Measurements from ENCODE around the gene FCHSD1.

The FCHSD1 gene

GRCh38 chr5:141672841-141673813, 21.9 kb upstream of the FCHSD1 start:
- no peak overlapping the region for H3K4me3 ChIP-seq (ENCODE audit: low read depth, low read length)
- TF ChIP-seq, protein P1, sequence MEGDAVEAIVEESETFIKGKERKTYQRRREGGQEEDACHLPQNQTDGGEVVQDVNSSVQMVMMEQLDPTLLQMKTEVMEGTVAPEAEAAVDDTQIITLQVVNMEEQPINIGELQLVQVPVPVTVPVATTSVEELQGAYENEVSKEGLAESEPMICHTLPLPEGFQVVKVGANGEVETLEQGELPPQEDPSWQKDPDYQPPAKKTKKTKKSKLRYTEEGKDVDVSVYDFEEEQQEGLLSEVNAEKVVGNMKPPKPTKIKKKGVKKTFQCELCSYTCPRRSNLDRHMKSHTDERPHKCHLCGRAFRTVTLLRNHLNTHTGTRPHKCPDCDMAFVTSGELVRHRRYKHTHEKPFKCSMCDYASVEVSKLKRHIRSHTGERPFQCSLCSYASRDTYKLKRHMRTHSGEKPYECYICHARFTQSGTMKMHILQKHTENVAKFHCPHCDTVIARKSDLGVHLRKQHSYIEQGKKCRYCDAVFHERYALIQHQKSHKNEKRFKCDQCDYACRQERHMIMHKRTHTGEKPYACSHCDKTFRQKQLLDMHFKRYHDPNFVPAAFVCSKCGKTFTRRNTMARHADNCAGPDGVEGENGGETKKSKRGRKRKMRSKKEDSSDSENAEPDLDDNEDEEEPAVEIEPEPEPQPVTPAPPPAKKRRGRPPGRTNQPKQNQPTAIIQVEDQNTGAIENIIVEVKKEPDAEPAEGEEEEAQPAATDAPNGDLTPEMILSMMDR (IDR thresholded peaks at IDR 0.05; ENCODE audit: low read depth, low read length): no peak

DNA sequence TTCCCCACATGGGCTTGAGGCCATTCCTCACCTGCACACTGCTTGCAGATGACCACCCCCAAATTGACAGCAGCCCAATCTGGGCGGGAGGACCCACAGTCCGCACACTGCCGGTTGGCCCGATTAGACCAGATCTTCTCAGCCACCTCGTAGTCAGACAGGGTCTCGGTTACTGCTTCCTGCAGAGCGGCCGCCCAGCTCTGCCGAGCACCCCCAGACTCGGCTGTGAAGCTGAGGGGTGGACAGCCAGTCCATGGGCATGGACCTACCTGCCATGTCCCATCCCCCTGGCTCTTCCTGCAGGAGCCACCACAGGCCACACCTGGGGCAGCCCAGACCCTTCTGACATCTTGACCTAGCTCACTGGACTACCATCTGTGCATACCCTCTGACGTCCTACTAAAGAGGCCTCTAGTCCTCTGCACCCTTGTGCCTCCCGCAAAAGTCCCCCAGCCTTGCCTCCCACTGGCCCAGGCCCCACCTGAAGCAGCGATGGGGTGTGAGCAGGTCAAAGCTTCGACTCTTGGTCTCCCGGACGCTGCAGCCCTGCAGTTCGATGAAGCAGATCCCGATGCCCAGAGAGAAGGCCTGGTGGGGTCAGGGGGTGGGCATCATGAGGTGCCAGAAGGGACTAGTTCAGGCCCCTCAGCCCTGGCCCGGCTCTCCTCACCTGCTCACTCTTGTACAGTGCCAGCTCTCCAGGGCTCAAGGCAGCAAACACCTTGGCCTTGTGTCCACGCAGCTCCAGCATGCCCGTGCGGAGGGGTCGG, 21.0 kb upstream of the FCHSD1 start:
- no peak overlapping the region for H3K4me3 ChIP-seq (ENCODE audit: low read depth, low read length)
- TF ChIP-seq, protein P1 (IDR thresholded peaks at IDR 0.05; ENCODE audit: low read depth, low read length): no peak

DNA sequence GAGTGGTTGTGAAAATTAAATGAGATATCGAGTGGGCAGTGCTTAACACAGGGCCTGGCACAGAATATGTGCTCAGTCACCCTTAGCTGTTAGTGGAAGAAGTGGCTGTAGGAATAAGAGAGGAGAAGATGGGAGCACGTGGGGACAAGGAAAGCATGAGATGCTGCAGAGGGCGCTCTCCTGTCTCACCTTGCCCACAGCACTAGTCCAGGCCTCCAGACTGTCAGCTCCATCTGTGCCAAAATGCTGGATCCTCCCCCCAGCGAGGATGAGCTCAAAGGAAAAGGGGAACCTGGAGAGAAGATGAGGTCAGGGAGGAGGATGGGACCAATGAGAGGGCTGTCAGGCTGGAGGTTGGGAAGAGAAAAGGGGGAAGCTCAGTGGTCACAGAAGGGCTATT, 18.3 kb upstream of the FCHSD1 start:
- TF ChIP-seq, protein P1 (IDR thresholded peaks at IDR 0.05; ENCODE audit: low read depth, low read length): no peak
- no peak overlapping the region for H3K4me3 ChIP-seq (ENCODE audit: low read depth, low read length)

DNA sequence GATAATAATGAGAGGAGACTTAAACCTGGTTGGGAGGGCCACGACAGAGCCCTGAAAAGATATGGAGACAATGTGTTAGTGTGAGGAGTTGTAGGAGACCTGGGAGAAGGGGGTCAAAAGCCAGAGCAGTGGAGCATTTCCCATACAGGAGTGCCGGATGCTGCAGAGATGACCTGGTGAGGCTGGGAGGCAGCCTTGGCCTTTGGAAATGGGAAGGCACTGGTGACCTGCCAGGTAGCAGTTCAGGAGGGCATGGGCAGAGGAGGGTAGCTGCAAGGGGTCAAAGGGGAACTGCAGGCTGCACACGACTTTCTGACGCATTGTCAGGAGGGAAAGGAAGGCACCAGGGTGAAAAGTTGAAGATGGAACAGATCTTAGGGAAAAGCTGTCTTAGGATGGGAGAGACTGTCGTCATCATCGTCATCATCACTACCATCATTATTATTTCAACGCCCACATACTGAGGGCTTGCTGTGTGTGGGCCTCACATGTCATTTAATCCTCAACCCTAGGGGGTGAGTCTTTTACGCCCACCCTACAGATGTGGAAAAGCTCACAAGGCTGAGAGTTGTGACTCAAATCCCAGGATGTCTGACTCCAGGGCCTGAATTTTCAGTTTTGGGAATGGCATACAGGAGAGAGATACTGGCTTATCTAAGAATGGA, 17.5 kb upstream of the FCHSD1 start:
- TF ChIP-seq, protein P1 (IDR thresholded peaks at IDR 0.05; ENCODE audit: low read depth, low read length): no peak
- H3K4me3 ChIP-seq (ENCODE audit: low read depth, low read length): no peak overlapping the region

GRCh38 chr5:141665995-141666940, 15.1 kb upstream of the FCHSD1 start:
- no peak overlapping the region for H3K4me3 ChIP-seq (ENCODE audit: low read depth, low read length)
- TF ChIP-seq, protein P1 (IDR thresholded peaks at IDR 0.05; ENCODE audit: low read depth, low read length): no peak

DNA sequence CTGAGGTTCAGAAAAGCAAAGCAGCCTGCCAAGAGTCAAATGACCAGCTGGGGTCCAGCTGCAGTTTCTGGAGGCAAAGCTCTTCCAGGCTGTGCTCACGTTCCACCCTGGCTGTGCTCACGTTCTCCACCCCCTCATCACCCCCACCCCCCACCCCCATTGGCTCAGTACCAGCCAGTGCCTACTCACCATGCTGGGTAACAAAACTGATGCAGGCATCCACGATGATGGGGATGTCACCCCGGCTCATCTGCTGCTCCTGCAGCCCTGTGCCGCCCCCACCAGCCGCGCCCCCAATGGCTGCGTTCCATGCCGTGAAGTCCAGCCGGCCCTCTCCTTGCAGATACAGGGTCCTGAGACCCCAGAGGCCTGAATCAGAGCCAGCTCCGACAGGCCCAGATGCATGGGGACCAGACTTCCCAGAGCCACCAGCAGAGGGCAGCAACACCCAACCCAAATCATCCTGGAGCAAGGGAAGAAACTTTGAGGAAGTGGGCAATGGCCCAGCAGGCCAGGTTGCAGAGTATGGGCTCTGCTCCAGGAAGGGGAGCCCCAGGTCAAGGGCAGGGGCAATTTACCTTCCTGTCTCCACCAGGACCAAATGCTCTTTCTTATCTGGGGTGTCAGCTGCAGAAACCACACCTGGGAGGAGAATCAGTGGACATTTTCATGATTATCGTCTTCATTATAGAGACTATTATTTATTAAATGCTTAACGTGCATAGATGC, 13.7 kb upstream of the FCHSD1 start:
- TF ChIP-seq, protein P1 (IDR thresholded peaks at IDR 0.05; ENCODE audit: low read depth, low read length): peak; percentile 89
- no peak overlapping the region for H3K4me3 ChIP-seq (ENCODE audit: low read depth, low read length)

Data from WI38 (cell line).